Natural killer cell (primary cell): ENCODE data around the gene KCNK6. TPM values are rescaled to one million over a fixed set of nuclear protein-coding genes. Genes with fewer than 3 reads are reported as not detected.

Experiments
- ATAC-seq, 3 donors: fragments of 150-1000 bp in 2 of 3; fragments of 200-7000 bp in 1 of 3; cut with Tn5 transposase; 1 replicate in 1 of 3; 2 replicates in 2 of 3; pipeline ENCODE4 v1.10.0; 2021; ENCODE audit warnings: mild to moderate bottlenecking in 2 of 3, moderate library complexity in 2 of 3
- DNase-seq, 2 donors: peaks; one replicate each; pipeline versions ENCODE4 v3.0.0 to v3.0.0-alpha.2; 2013 to 2021; ENCODE audit warnings: mixed read lengths in 1 of 2
- H3K27ac ChIP-seq: one replicate; pipeline ENCODE4 v1.5.1; 2013; ENCODE audit warnings: mild to moderate bottlenecking, low read length
- H3K27me3 ChIP-seq: one replicate; pipeline ENCODE4 v1.6.1; 2013; ENCODE audit warnings: low read length; ENCODE audit not compliant: control insufficient read depth, insufficient read depth
- H3K36me3 ChIP-seq: one replicate; pipeline ENCODE4 v1.6.1; 2013; ENCODE audit warnings: low read length; ENCODE audit not compliant: control insufficient read depth, insufficient read depth
- H3K4me1 ChIP-seq: one replicate; pipeline ENCODE4 v1.6.1; 2013; ENCODE audit warnings: low read length; ENCODE audit not compliant: control insufficient read depth, insufficient read depth
- H3K4me3 ChIP-seq: one replicate; pipeline ENCODE4 v1.5.1; 2013; ENCODE audit warnings: low read length
- H3K9me3 ChIP-seq: one replicate; pipeline ENCODE4 v1.6.1; 2013; ENCODE audit warnings: low read length; ENCODE audit not compliant: control insufficient read depth, insufficient read depth
- H3K27ac Mint-ChIP-seq, 2 donors: one replicate each; pipeline ENCODE4 v1.8.0; 2022; ENCODE audit warnings: mild to moderate bottlenecking in 2 of 2, mixed read lengths in 2 of 2, moderate library complexity in 1 of 2
- H3K27me3 Mint-ChIP-seq, 2 donors: one replicate each; pipeline ENCODE4 v1.8.0; 2022; ENCODE audit warnings: low read depth in 2 of 2, mixed read lengths in 2 of 2
- H3K36me3 Mint-ChIP-seq: one replicate; pipeline ENCODE4 v1.8.0; 2022; ENCODE audit warnings: mixed read lengths
- H3K4me1 Mint-ChIP-seq, 2 donors: one replicate each; pipeline ENCODE4 v1.8.0; 2022; ENCODE audit warnings: mixed read lengths in 2 of 2
- H3K4me3 Mint-ChIP-seq: one replicate; pipeline ENCODE4 v1.8.0; 2022; ENCODE audit warnings: mild to moderate bottlenecking, moderate library complexity, mixed read lengths
- H3K9me3 Mint-ChIP-seq, 2 donors: one replicate each; pipeline ENCODE4 v1.8.0; 2022; ENCODE audit warnings: mixed read lengths in 2 of 2
- WGBS: methylation state at CpG from one replicate; pipeline ENCODE4 v1.1.7; 2013; ENCODE audit warnings: missing lambda C conversion rate; ENCODE audit not compliant: insufficient coverage; 5-methylcytosine and 5-hydroxymethylcytosine counted together
- intact Hi-C: fragments of 100-400 bp; cut with micrococcal nuclease; formaldehyde crosslinking; loops from one replicate; pipeline ENCODE4 v1.14.2; 2022
- total RNA-seq, 4 donors: library from RNA; stranded (reverse); fragments of 120-200 nt in 1 of 4; gene quantifications; one replicate each; pipeline versions ENCODE4 v1.2.3 to v1.2.4, GENCODE V29; 2013 to 2022
- TF ChIP-seq, protein P1 (sequence below): fragments of 200-600 bp; IDR thresholded peaks from one replicate; pipeline ENCODE4 v1.8.0; 2022; ENCODE audit warnings: antibody characterized with exemption

The KCNK6 gene
- total RNA-seq, 3 donors from 2014 or later (not counting 1 experiment from before 2014, with no cell fraction given), result 2.1 to 6.2 (median 2.5) TPM

DNA sequence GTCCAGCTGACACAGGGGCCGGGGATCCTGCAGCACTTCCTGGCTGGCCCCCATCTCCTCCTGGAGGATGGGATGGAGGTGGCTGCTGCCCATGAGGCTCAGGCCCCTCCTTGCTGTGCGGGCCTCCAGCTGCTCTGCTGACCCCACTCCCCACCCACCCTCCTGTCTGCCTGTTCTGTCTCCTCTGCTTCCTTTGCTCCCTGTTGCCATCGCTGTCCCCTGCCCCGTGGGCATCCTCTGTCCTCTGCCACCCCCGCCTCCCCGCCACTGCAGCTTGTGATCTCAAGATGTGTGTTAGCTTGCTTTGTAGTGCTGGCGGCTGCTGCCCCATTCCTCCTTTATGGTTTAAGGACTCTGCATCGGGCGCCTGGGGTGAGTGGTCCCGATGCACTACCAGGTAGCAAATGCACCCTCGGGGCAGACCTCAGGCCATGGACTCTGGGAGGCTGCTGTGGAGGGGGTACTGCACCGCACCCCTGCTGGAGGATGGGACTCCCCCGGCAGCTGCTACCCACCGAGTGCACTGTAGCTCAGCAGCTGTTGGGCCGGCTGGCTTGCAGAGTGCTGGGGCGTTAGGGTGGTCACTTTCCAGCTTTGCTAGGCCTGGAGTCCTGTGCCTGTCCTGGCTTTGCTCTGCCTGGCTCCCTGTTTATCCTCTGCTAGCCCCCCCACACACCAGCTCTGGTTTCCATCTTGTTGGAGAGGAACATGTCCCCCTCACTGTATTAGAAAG lies 31.4 kb upstream of the KCNK6 start:
- WGBS, result 94% methylated on average over 16 of the region's 16 CpGs
- Histone ChIP-seq H3K9me3 (no peaks in the 10 kb centered on the region), H3K27ac (no peak overlapping the region), H3K27me3 (no peaks in the 10 kb centered on the region), H3K4me3 (no peak overlapping the region), H3K4me1 (peaks cover 9% of the 10 kb centered on the region), H3K36me3 (no peaks in the 10 kb centered on the region)
- intact Hi-C loops, result no loop called here
- no peaks in the 10 kb centered on the region for H3K9me3 Mint-ChIP-seq
- H3K4me3 Mint-ChIP-seq, result no peak overlapping the region
- ATAC-seq (no peak), DNase-seq (no peak)
- no peaks in the 10 kb centered on the region for H3K36me3 Mint-ChIP-seq
- H3K4me1 Mint-ChIP-seq, result no peaks in the 10 kb centered on the region
- H3K27ac Mint-ChIP-seq, result no peak overlapping the region
- no peaks in the 10 kb centered on the region for H3K27me3 Mint-ChIP-seq
- TF ChIP-seq, protein P1, sequence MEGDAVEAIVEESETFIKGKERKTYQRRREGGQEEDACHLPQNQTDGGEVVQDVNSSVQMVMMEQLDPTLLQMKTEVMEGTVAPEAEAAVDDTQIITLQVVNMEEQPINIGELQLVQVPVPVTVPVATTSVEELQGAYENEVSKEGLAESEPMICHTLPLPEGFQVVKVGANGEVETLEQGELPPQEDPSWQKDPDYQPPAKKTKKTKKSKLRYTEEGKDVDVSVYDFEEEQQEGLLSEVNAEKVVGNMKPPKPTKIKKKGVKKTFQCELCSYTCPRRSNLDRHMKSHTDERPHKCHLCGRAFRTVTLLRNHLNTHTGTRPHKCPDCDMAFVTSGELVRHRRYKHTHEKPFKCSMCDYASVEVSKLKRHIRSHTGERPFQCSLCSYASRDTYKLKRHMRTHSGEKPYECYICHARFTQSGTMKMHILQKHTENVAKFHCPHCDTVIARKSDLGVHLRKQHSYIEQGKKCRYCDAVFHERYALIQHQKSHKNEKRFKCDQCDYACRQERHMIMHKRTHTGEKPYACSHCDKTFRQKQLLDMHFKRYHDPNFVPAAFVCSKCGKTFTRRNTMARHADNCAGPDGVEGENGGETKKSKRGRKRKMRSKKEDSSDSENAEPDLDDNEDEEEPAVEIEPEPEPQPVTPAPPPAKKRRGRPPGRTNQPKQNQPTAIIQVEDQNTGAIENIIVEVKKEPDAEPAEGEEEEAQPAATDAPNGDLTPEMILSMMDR, result no peak

DNA sequence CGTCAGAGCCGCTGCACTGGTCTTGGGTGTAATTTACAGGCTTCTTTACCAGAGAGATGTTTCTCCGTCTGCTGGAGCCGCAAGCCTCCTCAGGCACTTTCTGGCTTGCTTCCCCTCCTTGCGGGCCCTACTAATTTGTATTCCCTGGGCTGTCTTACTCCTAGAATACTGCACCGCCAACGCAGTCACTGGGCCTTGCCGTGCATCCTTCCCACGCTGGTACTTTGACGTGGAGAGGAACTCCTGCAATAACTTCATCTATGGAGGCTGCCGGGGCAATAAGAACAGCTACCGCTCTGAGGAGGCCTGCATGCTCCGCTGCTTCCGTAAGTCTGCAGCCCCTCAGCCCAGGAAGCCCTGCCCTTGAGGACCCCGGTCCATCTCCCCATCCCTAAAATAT lies 29.7 kb upstream of the KCNK6 start:
- H3K4me1 ChIP-seq, result peaks cover 9% of the 10 kb centered on the region
- WGBS, result 96% methylated on average over 15 of the region's 15 CpGs
- DNase-seq, result no peak

DNA sequence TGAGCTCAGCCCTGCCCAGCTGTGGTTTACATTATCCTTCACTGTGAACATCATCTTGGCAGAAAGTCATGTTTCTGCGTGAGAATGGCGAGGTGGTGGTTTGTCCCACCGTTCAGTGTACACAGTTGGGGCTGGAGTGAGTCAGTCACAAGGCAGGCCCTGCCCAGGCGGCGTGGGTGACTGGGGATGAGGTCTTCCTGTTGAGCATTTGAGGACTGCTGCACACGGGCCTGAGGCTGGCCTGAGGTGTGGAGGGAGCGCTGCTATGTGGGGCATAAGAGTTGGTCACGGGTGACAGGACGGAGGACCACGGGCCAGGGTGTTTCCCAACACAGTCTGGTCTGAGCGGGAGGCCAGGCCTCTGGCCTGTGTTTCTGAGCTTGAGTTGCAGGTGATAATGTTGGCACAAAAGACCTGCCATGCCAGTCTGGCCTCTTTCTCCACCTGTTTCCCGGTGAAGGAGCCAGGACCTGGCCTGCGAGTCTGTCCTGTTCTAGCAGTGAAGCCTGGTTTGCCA lies 29.0 kb upstream of the KCNK6 start:
- intact Hi-C loops, result no loop called here
- Mint-ChIP-seq H3K27ac (no peak overlapping the region), H3K36me3 (no peaks in the 10 kb centered on the region), H3K9me3 (no peaks in the 10 kb centered on the region), H3K27me3 (no peaks in the 10 kb centered on the region), H3K4me1 (no peaks in the 10 kb centered on the region), H3K4me3 (no peak overlapping the region)
- no peaks in the 10 kb centered on the region for H3K9me3 ChIP-seq
- H3K27me3 ChIP-seq, result no peaks in the 10 kb centered on the region
- no peaks in the 10 kb centered on the region for H3K36me3 ChIP-seq
- DNase-seq, result no peak
- peaks cover 9% of the 10 kb centered on the region for H3K4me1 ChIP-seq
- no peak for ATAC-seq
- WGBS, result 87% methylated on average over 13 of the region's 13 CpGs
- H3K27ac ChIP-seq, result no peak overlapping the region
- TF ChIP-seq, protein P1, result no peak
- no peak overlapping the region for H3K4me3 ChIP-seq

More for the DNA sequence above, 29.7 kb upstream of the KCNK6 start:
- TF ChIP-seq, protein P1, result no peak
- Histone ChIP-seq H3K36me3 (no peaks in the 10 kb centered on the region), H3K27ac (no peak overlapping the region), H3K27me3 (no peaks in the 10 kb centered on the region), H3K4me3 (no peak overlapping the region), H3K9me3 (no peaks in the 10 kb centered on the region)
- no peaks in the 10 kb centered on the region for H3K36me3 Mint-ChIP-seq
- H3K4me3 Mint-ChIP-seq, result no peak overlapping the region
- ATAC-seq, result no peak
- H3K27me3 Mint-ChIP-seq, result no peaks in the 10 kb centered on the region
- H3K27ac Mint-ChIP-seq, result no peak overlapping the region
- H3K4me1 Mint-ChIP-seq, result no peaks in the 10 kb centered on the region
- no peaks in the 10 kb centered on the region for H3K9me3 Mint-ChIP-seq
- intact Hi-C loops, result no loop called here

DNA sequence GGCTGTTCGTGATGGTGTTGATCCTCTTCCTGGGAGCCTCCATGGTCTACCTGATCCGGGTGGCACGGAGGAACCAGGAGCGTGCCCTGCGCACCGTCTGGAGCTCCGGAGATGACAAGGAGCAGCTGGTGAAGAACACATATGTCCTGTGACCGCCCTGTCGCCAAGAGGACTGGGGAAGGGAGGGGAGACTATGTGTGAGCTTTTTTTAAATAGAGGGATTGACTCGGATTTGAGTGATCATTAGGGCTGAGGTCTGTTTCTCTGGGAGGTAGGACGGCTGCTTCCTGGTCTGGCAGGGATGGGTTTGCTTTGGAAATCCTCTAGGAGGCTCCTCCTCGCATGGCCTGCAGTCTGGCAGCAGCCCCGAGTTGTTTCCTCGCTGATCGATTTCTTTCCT lies 27.8 kb upstream of the KCNK6 start:
- Histone ChIP-seq H3K27ac (no peak overlapping the region), H3K4me3 (no peak overlapping the region), H3K36me3 (no peaks in the 10 kb centered on the region), H3K27me3 (no peaks in the 10 kb centered on the region), H3K9me3 (no peaks in the 10 kb centered on the region), H3K4me1 (peaks cover 9% of the 10 kb centered on the region)
- no peaks in the 10 kb centered on the region for H3K27me3 Mint-ChIP-seq
- 87% methylated on average over 15 of the region's 15 CpGs for whole genome bisulfite sequencing
- TF ChIP-seq, protein P1, result no peak
- no peaks in the 10 kb centered on the region for H3K4me1 Mint-ChIP-seq
- no peaks in the 10 kb centered on the region for H3K9me3 Mint-ChIP-seq
- DNase-seq, result no peak
- H3K36me3 Mint-ChIP-seq, result no peaks in the 10 kb centered on the region
- ATAC-seq, result no peak
- no peak overlapping the region for H3K27ac Mint-ChIP-seq
- no peak overlapping the region for H3K4me3 Mint-ChIP-seq
- intact Hi-C loops, result no loop called here
